Germinal center (tissue), 1 donor: ENCODE data around the gene GRIA1.

Experiments used
- DNase-seq: peaks from one replicate; pipeline ENCODE4 v3.0.0; 2012; ENCODE audit warnings: mixed read lengths, low spot score

The GRIA1 gene

GRCh38 chr5:153490118-153491037, at the start of gene GRIA1:
Gene GRIA1 (plus strand): TSS chr5:153490670.
- DNase-seq: no peak

DNA sequence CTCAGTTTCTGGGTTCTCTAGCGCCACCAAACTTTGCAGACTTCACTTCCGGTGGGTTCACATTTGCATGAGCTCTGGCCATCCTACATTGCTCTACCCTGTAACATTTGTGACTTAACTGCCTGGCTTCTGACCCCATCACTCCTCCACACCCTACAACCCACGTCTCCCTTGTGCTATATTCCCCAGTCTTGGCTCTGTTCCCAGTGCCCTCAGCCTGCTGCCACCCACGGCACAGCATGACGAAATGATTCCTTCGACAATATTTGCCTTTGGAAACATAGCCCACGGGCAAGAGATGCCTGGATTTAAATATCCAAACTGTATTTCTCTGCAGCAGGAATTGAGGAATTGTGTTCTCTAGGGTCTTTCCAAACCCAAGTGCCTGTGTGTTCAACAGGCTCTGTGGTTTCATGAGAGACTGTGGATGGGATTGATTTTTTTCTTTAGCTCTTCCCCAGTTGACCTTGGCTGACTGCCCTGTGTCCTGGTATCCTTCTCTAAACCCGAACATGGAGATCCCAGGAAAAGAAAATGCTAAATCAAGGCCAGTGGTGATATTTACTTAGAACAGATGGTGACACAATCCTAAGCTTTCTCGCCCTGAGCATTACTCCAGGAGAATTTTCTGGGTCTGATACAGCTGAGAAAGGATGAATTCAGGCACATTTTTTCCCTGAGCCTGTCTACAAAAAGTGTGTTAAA, 44.4 kb upstream of the GRIA1 start:
- no peak for DNase-seq

DNA sequence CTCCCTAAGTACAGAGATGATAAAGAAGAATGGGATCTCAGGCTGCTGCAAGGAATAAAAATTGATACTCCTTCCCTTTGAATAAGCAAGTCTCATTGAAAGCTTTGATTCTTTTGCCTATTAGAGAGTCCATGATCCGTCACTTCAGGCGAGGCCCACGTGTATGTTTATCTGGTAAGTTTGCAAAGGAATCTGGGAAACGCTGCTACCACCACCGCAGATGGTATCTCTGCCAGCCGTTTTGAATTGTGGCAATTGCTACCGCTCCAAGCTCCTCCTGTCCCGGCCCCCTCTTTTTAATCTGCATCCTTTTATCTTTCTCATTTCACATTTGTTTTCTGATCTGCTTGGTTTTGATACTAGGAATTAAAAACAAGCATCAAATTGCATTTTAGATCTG, 42.9 kb upstream of the GRIA1 start:
- DNase-seq: no peak

GRCh38 chr5:153456354-153456753, 34.1 kb upstream of the GRIA1 start:
- no peak for DNase-seq

DNA sequence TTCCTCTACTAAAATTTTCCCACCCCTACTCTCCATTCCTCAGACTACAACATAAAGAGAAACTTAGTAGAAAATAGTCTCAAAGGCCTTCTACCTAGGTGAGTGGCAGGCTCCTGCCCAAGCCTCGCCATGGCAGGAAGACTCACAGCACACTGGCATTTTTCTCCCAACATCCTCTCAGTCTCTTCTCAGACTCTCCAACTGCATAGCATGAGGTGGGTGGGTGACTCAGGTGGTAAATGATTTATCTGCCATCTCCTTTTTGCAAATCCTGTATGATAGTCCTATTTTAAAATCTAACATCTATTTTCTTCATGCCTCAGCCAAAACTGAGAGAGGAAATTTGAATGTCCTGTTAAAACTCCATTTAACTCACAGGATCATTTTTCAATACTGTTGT, 33.5 kb upstream of the GRIA1 start:
- DNase-seq: no peak

DNA sequence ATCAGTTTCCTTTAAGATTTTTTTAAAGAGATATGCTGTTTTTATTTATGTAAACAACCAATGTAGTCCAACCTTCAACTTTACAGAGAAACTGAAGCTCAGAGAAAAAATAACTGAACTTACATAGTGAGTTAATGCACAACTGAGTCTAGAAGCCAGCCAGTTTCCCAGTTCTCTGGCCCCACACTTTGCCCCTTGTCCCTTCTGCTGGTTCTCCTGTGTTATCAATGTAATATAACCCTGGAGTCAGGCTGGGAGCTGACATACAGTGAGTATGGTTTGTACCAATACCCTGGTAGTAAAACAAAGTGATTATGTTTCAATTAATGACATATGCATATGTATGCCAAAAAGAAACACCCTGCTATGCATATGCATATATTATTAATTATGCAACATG, 32.2 kb upstream of the GRIA1 start:
- no peak for DNase-seq

- no peak for DNase-seq
Observed at GRCh38 chr5:153459051-153459743, 31.3 kb upstream of the GRIA1 start.

- no peak for DNase-seq
Observed at GRCh38 chr5:153460421-153460820, 30.0 kb upstream of the GRIA1 start.

- no peak for DNase-seq
Observed at GRCh38 chr5:153461341-153461740, 29.1 kb upstream of the GRIA1 start.

DNA sequence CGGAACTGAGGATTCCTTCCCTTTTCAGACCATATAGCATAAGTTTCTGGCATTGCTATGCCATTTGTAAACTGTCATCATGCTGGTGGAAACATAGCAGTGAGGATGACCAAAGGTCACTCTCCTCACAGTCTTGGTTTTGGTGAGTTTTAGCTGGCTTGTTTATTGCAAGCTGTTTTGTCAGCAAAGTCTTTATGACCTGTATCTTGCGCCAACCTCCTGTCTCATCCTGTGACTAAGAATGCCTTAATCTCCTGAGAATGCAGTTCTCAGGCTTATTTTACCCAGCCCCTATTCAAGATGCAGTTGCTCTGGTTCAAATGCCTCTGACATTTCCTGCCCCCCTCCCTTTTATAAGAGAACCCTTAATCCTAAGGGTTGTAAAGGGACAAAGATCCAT, 26.7 kb upstream of the GRIA1 start:
- no peak for DNase-seq

- no peak for DNase-seq
Observed at GRCh38 chr5:153467546-153467945, 22.9 kb upstream of the GRIA1 start.

DNA sequence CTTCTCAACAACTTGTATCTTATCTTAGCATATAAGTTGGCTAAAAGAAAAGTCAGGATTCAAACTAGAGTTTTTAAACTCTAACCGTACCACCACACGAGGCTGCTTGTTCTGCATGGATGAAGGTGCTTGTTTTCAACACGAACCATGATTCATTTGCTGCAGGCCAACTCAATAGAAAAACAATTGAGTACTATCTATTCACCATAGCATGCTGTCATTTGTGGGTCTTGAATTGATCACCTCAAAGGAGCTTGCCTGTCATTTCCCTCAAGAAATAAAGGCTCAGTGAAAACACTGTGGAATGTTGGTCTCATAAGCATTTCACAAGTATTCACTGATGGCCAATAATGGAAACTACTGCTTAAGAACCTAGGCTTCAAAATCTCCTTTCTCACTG, 21.0 kb upstream of the GRIA1 start:
- no peak for DNase-seq

DNA sequence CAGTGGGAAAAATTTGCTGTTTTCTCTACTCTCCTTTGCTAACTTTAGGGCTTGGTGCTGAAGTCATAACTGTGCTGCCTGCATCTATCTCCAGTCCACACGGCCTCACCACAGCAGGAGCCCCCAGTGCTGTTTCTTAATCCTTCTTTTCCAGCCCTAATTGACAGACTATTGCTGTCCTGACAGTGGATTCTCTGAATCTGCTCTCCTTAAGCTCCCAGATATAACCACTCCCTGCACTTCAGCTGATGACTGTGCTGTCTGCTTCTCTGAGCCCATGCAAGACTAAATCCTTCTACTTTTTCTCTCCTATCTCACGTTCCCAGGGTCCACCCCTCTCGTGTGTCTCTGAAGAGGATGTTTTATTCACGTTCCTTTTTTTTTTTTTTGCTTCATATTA, 19.7 kb upstream of the GRIA1 start:
- DNase-seq: no peak

GRCh38 chr5:153476767-153477166, 13.7 kb upstream of the GRIA1 start:
- DNase-seq: no peak

- DNase-seq: no peak
Observed at GRCh38 chr5:153480401-153480800, 10.1 kb upstream of the GRIA1 start.

DNA sequence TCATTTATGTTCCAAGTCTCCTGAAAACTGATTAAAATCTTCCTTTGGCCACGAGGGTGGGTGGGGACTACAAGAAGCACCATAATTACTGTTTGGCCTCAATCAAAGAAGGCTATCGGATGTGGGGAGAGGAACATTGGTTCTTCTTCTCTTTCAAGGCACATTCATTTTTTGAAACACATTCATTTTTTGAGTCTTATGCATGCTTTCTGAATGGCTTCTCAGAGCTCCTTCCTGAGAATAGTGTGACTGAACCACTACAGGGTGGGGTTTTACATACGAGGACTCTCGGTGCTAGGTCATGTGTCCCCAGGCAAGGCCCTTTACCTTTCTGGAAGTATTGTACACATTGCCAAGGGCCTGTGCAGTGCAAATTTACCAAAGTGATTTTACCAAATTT, 7.0 kb upstream of the GRIA1 start:
- no peak for DNase-seq

GRCh38 chr5:153485641-153486040, 4.8 kb upstream of the GRIA1 start:
- no peak for DNase-seq

GRCh38 chr5:153486771-153487170, 3.7 kb upstream of the GRIA1 start:
- no peak for DNase-seq

DNA sequence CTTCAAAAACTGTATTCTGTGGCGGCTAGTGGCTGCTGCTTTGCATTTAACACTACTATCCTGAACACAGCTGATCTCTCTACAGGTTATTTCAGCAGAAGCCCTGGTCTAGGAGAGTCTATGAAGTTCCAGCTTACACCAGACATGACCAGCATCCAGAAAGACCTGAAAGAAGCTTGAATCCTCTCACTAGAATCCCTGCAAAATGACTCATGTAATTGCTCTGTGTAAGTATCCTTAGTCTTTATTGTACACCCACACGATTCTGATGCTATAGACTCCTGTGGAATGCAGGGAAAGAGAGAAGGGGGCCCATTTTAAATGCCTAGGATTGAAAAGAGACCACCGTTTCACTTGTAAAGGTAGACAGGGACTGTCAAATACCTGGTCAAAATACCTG, 859 bp upstream of the GRIA1 start:
- DNase-seq: no peak

DNA sequence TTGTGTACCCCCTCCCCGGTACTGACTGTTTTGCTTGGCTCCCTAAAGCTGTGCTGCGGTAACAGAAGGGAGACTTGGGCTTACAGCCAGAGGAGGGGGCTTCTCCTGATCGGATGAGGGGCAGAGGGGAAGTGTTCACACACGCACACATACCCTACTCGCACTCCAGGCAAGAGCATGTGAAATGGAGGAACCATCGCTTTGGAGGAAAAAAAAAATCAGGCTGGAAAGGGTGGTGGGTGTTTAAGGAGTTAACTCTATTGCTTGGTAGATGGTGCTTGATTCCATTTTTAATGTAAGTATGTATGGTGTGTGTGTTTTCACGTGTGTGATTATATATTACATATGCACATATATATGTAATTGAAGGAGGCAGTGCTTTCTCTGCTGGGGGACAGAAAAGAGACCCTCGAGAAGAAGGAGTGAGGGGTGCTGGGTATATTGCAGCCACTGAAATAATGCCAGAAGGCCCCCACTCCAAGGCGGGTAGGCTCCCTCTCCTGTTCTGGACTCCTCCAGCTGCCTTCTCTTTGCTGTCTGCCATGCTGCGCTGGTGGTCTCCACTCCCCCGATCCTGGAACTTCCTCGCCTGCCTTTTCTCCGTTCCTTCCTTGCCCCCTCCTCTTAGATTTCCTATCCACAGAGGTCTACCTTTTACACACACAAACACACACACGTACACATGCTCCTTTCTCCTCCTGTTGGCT, 721 bp downstream of the GRIA1 start:
- no peak for DNase-seq

DNA sequence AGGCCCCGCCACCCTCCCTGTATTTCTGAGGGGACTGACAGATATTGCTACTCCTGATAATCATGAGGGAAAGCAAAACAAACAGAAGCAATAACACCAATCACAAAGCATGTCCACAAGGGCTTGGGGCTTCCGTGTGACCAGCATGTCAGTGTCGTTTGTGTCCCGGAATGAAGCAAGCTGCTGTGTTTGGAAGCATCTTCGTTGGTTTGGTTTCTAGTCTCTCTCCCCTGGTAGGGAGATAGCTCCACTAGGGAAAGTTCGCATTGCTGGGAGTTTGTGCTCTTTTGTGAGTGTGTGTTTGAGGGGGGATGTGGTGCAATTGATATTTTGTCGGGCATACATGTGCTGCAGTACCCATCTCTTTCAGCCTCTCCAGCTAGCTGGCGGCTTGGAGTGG, 1.4 kb downstream of the GRIA1 start:
- DNase-seq: no peak

GRCh38 chr5:153496835-153497234, 6.4 kb downstream of the GRIA1 start:
- DNase-seq: no peak
